ENCODE measurements around the gene PTPRG.

GRCh38 chr3:61613666-61614065 lies 52.3 kb downstream of the PTPRG start:
- TF ChIP-seq CTCF (IDR thresholded peaks at IDR 0.05): no peak
- no peak for TF ChIP-seq EP300 (IDR thresholded peaks at IDR 0.05)
- no peak for TF ChIP-seq POLR2AphosphoS5 (IDR thresholded peaks at IDR 0.05)
